SK-N-SH (cell line): Measurements from ENCODE around the gene EFNA3. TPM values are rescaled to one million over a fixed set of nuclear protein-coding genes. Genes with fewer than 3 reads are reported as not detected.

Source experiments
- CTCF ChIA-PET: fragments of 300-600, 350-600 bp; formaldehyde crosslinking; extraction: SDS; loops from one replicate; lab custom pipeline; 2021; lab: Yijun Ruan, JAX
- POLR2A ChIA-PET: fragments of 350-600 bp; sonication (Branson Sonifier 250); formaldehyde crosslinking; extraction: SDS; loops from one replicate; lab custom pipeline; 2020; ENCODE audit warnings: antibody characterized with exemption, inconsistent platforms; lab: Yijun Ruan, JAX
- DNase-seq: peaks from one replicate; pipeline ENCODE4 v3.0.0; 2012
- H2AFZ ChIP-seq: fragments of 200-600 bp; sonication (generic); 2 replicates; pipeline ENCODE4 v1.8.1; 2016; ENCODE audit warnings: antibody characterized with exemption, mild to moderate bottlenecking, low read depth
- H3F3A ChIP-seq: fragments of 200-600 bp; sonication (generic); replicated peaks from 2 replicates; pipeline ENCODE3; 2016; ENCODE audit warnings: antibody characterized with exemption, mild to moderate bottlenecking; ENCODE audit not compliant: insufficient read depth
- H3K27ac ChIP-seq, 2 experiments: fragments of 200-500 bp in 1 of 2; fragments of 200-600 bp in 1 of 2; sonication (Bioruptor generic) in 1 of 2; sonication (generic), shearing (Covaris generic) in 1 of 2; 2 replicates each; pipeline versions ENCODE4 v1.5.1 to v1.6.1; 2014 to 2016; ENCODE audit warnings: low read depth in 2 of 2, inconsistent platforms in 1 of 2, low read length in 1 of 2, mild to moderate bottlenecking in 1 of 2, mixed read lengths in 1 of 2
- H3K27me3 ChIP-seq: fragments of 200-600 bp; sonication (generic), shearing (Covaris generic); 2 replicates; pipeline ENCODE4 v1.6.1; 2016; ENCODE audit warnings: mixed run types; ENCODE audit not compliant: insufficient read depth
- H3K36me3 ChIP-seq, 2 experiments: fragments of 200-500 bp in 1 of 2; fragments of 200-600 bp in 1 of 2; sonication (Bioruptor generic) in 1 of 2; sonication (generic) in 1 of 2; replicated peaks in 1 of 2; 2 replicates each; pipeline versions ENCODE3 to v1.5.1; 2014 to 2016; ENCODE audit warnings: low read length in 1 of 2, mild to moderate bottlenecking in 1 of 2; ENCODE audit not compliant: insufficient read depth in 2 of 2, control insufficient read depth in 1 of 2
- H3K4me1 ChIP-seq, 2 experiments: fragments of 200-500 bp in 1 of 2; fragments of 200-600 bp in 1 of 2; sonication (Bioruptor generic) in 1 of 2; sonication (generic), shearing (Covaris generic) in 1 of 2; 2 replicates each; pipeline versions ENCODE4 v1.5.1 to v1.6.1; 2014 to 2016; ENCODE audit warnings: low read depth in 1 of 2, low read length in 1 of 2, mixed run types in 1 of 2; ENCODE audit not compliant: insufficient read depth in 2 of 2, control insufficient read depth in 1 of 2
- H3K4me2 ChIP-seq: fragments of 200-600 bp; sonication (generic), shearing (Covaris generic); 2 replicates; pipeline ENCODE4 v1.6.1; 2017; ENCODE audit warnings: mixed run types
- H3K4me3 ChIP-seq, 2 experiments: fragments of 200-500 bp in 1 of 2; fragments of 200-600 bp in 1 of 2; sonication (Bioruptor generic) in 1 of 2; sonication (generic), shearing (Covaris generic) in 1 of 2; 2 replicates each; pipeline versions ENCODE4 v1.5.1 to v1.8.1; 2014 to 2016; ENCODE audit warnings: low read depth in 2 of 2, inconsistent platforms in 1 of 2, low read length in 1 of 2, mild to moderate bottlenecking in 1 of 2, mixed read lengths in 1 of 2, moderate library complexity in 1 of 2
- H3K79me2 ChIP-seq: fragments of 200-600 bp; sonication (generic); 2 replicates; pipeline ENCODE4 v1.8.1; 2017; ENCODE audit warnings: mild to moderate bottlenecking; ENCODE audit not compliant: insufficient read depth
- H3K9ac ChIP-seq: fragments of 200-600 bp; sonication (generic); 2 replicates; pipeline ENCODE4 v1.6.1; 2017; ENCODE audit warnings: mixed run types
- H3K9me2 ChIP-seq: fragments of 200-600 bp; sonication (generic); 2 replicates; pipeline ENCODE4 v1.6.1; 2017; ENCODE audit warnings: mixed run types
- H3K9me3 ChIP-seq: fragments of 200-600 bp; sonication (generic); 2 replicates; pipeline ENCODE4 v1.6.1; 2017; ENCODE audit warnings: mixed run types, mild to moderate bottlenecking, moderate library complexity
- H4K20me1 ChIP-seq: fragments of 200-600 bp; sonication (generic); 2 replicates; pipeline ENCODE4 v1.6.1; 2017; ENCODE audit warnings: mild to moderate bottlenecking, mixed run types; ENCODE audit not compliant: insufficient read depth
- CTCF ChIP-seq: fragments of 200-600 bp; sonication (generic); IDR thresholded peaks from 2 replicates; pipeline ENCODE4 v1.6.1; 2017; ENCODE audit warnings: antibody characterized with exemption, mild to moderate bottlenecking, moderate library complexity
- JUND ChIP-seq: IDR thresholded peaks from 2 replicates; pipeline ENCODE4 v1.4.0; 2012
- NRF1 ChIP-seq: IDR thresholded peaks from 2 replicates; pipeline ENCODE4 v1.6.1; 2012; ENCODE audit warnings: low read depth, mild to moderate bottlenecking, low read length
- POLR2AphosphoS5 ChIP-seq: IDR thresholded peaks from 2 replicates; pipeline ENCODE4 v1.6.1; 2012; ENCODE audit warnings: low read depth, low read length
- TEAD4 ChIP-seq: IDR thresholded peaks from 2 replicates; pipeline ENCODE4 v1.4.0; 2012; ENCODE audit warnings: mild to moderate bottlenecking, borderline replicate concordance; ENCODE audit not compliant: insufficient read depth
- WGBS: methylation state at CpG from one replicate; pipeline ENCODE4 v1.1.6; 2017; ENCODE audit warnings: low lambda C conversion rate; 5-methylcytosine and 5-hydroxymethylcytosine counted together
- polyA plus RNA-seq, 3 experiments: library from polyadenylated mRNA; depleted of rRNA; stranded (reverse); fragments of >200 nt; gene quantifications; 2 replicates each; pipeline ENCODE4 v1.2.3, GENCODE V29; 2012
- TF ChIP-seq, protein P1 (sequence below): IDR thresholded peaks from 2 replicates; pipeline ENCODE4 v1.6.1; 2012; ENCODE audit warnings: mild to moderate bottlenecking, low read depth, low read length, moderate library complexity

EFNA3 gene
- polyA plus RNA-seq, 1 of the 3 experiments (the other 2 are of a cell fraction), result 6.0 TPM

- Histone ChIP-seq H3F3A (peaks cover 13% of the 10 kb centered on the region), H3K9ac (no peak overlapping the region), H4K20me1 (no peaks in the 10 kb centered on the region), H3K27ac (no peak overlapping the region), H3K79me2 (peaks cover 8% of the 10 kb centered on the region; the same call in 1 of the 2 replicates), H3K4me1 (peaks cover 14 to 49% of the 10 kb centered on the region in 2 experiments), H3K4me2 (no peak overlapping the region), H3K9me3 (no peaks in the 10 kb centered on the region), H3K9me2 (no peaks in the 10 kb centered on the region), H3K27me3 (no peaks in the 10 kb centered on the region), H3K4me3 (no peak overlapping the region), H2AFZ (no peak overlapping the region), H3K36me3 (no peaks in the 10 kb centered on the region)
- DNase-seq, result no peak
- TF ChIP-seq CTCF (no peak), TEAD4 (no peak), POLR2AphosphoS5 (no peak), NRF1 (no peak), JUND (no peak)
- TF ChIP-seq, protein P1, sequence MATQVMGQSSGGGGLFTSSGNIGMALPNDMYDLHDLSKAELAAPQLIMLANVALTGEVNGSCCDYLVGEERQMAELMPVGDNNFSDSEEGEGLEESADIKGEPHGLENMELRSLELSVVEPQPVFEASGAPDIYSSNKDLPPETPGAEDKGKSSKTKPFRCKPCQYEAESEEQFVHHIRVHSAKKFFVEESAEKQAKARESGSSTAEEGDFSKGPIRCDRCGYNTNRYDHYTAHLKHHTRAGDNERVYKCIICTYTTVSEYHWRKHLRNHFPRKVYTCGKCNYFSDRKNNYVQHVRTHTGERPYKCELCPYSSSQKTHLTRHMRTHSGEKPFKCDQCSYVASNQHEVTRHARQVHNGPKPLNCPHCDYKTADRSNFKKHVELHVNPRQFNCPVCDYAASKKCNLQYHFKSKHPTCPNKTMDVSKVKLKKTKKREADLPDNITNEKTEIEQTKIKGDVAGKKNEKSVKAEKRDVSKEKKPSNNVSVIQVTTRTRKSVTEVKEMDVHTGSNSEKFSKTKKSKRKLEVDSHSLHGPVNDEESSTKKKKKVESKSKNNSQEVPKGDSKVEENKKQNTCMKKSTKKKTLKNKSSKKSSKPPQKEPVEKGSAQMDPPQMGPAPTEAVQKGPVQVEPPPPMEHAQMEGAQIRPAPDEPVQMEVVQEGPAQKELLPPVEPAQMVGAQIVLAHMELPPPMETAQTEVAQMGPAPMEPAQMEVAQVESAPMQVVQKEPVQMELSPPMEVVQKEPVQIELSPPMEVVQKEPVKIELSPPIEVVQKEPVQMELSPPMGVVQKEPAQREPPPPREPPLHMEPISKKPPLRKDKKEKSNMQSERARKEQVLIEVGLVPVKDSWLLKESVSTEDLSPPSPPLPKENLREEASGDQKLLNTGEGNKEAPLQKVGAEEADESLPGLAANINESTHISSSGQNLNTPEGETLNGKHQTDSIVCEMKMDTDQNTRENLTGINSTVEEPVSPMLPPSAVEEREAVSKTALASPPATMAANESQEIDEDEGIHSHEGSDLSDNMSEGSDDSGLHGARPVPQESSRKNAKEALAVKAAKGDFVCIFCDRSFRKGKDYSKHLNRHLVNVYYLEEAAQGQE, result no peak
- ChIA-PET CTCF (interaction anchor here (0.8 to 26.0 kb wide), 9 partner anchors 14 to 88 kb away, joined by 3 to 573 read pairs (median 12); partner anchors contain the start of genes EFNA3, EFNA4, FLAD1 and PYGO2), POLR2A (no interaction called here)
- WGBS, result 91% methylated on average over 8 of the region's 8 CpGs
Observed at GRCh38 chr1:155048449-155049334, 29.9 kb upstream of the EFNA3 start.
